Sigmoid colon (tissue), 7 donors: ENCODE measurements around the gene PKLR. TPM values are rescaled to one million over a fixed set of nuclear protein-coding genes. Genes with fewer than 3 reads are reported as not detected.

Experiments
- DNase-seq: peaks from one replicate; pipeline ENCODE4 v3.0.0-alpha.2; 2019
- H3K27ac ChIP-seq, 4 donors: fragments of 200-600 bp; sonication (generic); one replicate each; pipeline ENCODE4 v1.5.1; 2016 to 2019; ENCODE audit warnings: mild to moderate bottlenecking in 1 of 4
- H3K27me3 ChIP-seq, 3 donors: fragments of 200-600 bp; sonication (generic); one replicate each; pipeline ENCODE4 v1.5.1; 2019; ENCODE audit warnings: mild to moderate bottlenecking in 1 of 3
- H3K36me3 ChIP-seq, 4 donors: fragments of 200-600 bp; sonication (generic); one replicate each; pipeline ENCODE4 v1.5.1; 2016 to 2019
- H3K4me1 ChIP-seq, 4 donors: fragments of 200-600 bp; sonication (generic); one replicate each; pipeline ENCODE4 v1.5.1; 2017 to 2019
- H3K4me3 ChIP-seq, 4 donors: fragments of 200-600 bp; sonication (generic); one replicate each; pipeline ENCODE4 v1.5.1; 2017 to 2019; ENCODE audit warnings: mild to moderate bottlenecking in 2 of 4, moderate library complexity in 1 of 4
- H3K9me3 ChIP-seq, 4 donors: fragments of 200-600 bp in 3 of 4; sonication (generic) in 3 of 4; one replicate each; pipeline versions ENCODE4 v1.5.1 to v1.6.1; 2013 to 2019
- CTCF ChIP-seq, 4 experiments: fragments of 450-650 bp in 3 of 4; fragments of 200-600 bp in 1 of 4; IDR thresholded peaks; one replicate each; pipeline ENCODE4 v1.5.1; 2016 to 2019; ENCODE audit warnings: antibody characterized with exemption in 4 of 4, mild to moderate bottlenecking in 3 of 4, moderate library complexity in 2 of 4
- EP300 ChIP-seq, 4 donors: sonication (generic); formaldehyde crosslinking; IDR thresholded peaks; one replicate each; pipeline ENCODE4 v1.6.1; 2017; ENCODE audit warnings: antibody characterized with exemption in 4 of 4
- POLR2A ChIP-seq, 2 donors: fragments of 450-650 bp; IDR thresholded peaks; one replicate each; pipeline ENCODE4 v1.6.1; 2016; ENCODE audit warnings: antibody characterized with exemption in 2 of 2, mild to moderate bottlenecking in 2 of 2, moderate library complexity in 2 of 2
- POLR2AphosphoS5 ChIP-seq, 4 donors: sonication (generic); formaldehyde crosslinking; IDR thresholded peaks; one replicate each; pipeline ENCODE4 v1.6.1; 2017; ENCODE audit warnings: antibody characterized with exemption in 4 of 4
- WGBS, 2 donors: extraction: QIAGEN DNeasy Blood & Tissue Kit; methylation state at CpG; one replicate each; pipeline ENCODE4 v1.1.7; 2013; 5-methylcytosine and 5-hydroxymethylcytosine counted together
- intact Hi-C: fragments of 100-400 bp; cut with DNase I; formaldehyde crosslinking; loops from one replicate; pipeline ENCODE4 v1.15.1; 2023
- polyA plus RNA-seq, 3 donors: library from polyadenylated mRNA; stranded (reverse); fragments of 200-250 nt; gene quantifications; one replicate each; pipeline ENCODE4 v1.2.3, GENCODE V29; 2013
- total RNA-seq, 4 donors: library from RNA; depleted of rRNA; stranded (reverse); fragments of >200 nt; gene quantifications; one replicate each; pipeline ENCODE4 v1.1.0, GENCODE V29; 2016
- donor health status: healthy with polysubstance abuse.
- donor health status: Bipolar disorder and iron deficiency.
- donor health status: healthy.

Gene PKLR
- total and polyA plus RNA-seq, 7 donors = under 0.01 to 0.69 (median 0.38) TPM; not detected in 4

GRCh38 chr1:155324717-155325602 is 23.7 kb upstream of the PKLR start:
- DNase-seq = peak; percentile 86
- intact Hi-C loops = loop anchor here (1.0 to 2.0 kb wide), 2 partner anchors 70 to 117 kb away; partner anchors contain the start of genes ENTREP3 and MTX1
- H3K27me3 ChIP-seq = no peaks in the 10 kb centered on the region
- 4 to 17% methylated on average over 59 of the region's 59 CpGs for WGBS, 2 donors
- peaks cover 0 to 51% (median 37%) of the 10 kb centered on the region in 4 donors for H3K4me1 ChIP-seq
- H3K36me3 ChIP-seq = peaks cover 3 to 33% (median 8%) of the 10 kb centered on the region in 4 donors
- peak overlapping the region; percentile 66 to 91 (median 86) for H3K4me3 ChIP-seq
- no peaks in the 10 kb centered on the region for H3K9me3 ChIP-seq
- TF ChIP-seq CTCF (IDR thresholded peaks at IDR 0.05) (peak; percentile 20 to 42 (median 38)), POLR2A (IDR thresholded peaks at IDR 0.05) (no peak), POLR2AphosphoS5 (IDR thresholded peaks at IDR 0.05) (no peak), EP300 (IDR thresholded peaks at IDR 0.05) (no peak)
- H3K27ac ChIP-seq = peak overlapping the region; percentile 95 to 100 (median 98)

- 0 to 1% methylated on average over 44 of the region's 44 CpGs for WGBS, 2 donors
- TF ChIP-seq EP300 (IDR thresholded peaks at IDR 0.05) (peak in 1 of 4 donors; percentile 11), POLR2AphosphoS5 (IDR thresholded peaks at IDR 0.05) (peak; percentile 84 to 97 (median 90)), POLR2A (IDR thresholded peaks at IDR 0.05) (peak; percentile 54 to 94), CTCF (IDR thresholded peaks at IDR 0.05) (no peak)
- peaks cover 0 to 28% (median 8%) of the 10 kb centered on the region in 4 donors for H3K36me3 ChIP-seq
- H3K9me3 ChIP-seq = no peaks in the 10 kb centered on the region
- H3K27ac ChIP-seq = peak overlapping the region; percentile 95 to 100 (median 98)
- peaks cover 0 to 52% (median 38%) of the 10 kb centered on the region in 4 donors for H3K4me1 ChIP-seq
- H3K4me3 ChIP-seq = peak overlapping the region; percentile 66 to 91 (median 86)
- no peaks in the 10 kb centered on the region for H3K27me3 ChIP-seq
- peak; percentile 98 for DNase-seq
- intact Hi-C loops = loop anchor here (1.0 to 2.0 kb wide), 2 partner anchors 69 to 116 kb away; partner anchors contain the start of genes ENTREP3 and MTX1
Observed at GRCh38 chr1:155324037-155324716, 22.9 kb upstream of the PKLR start.

GRCh38 chr1:155323729-155324036 is 22.4 kb upstream of the PKLR start:
- peaks cover 0 to 23% (median 6%) of the 10 kb centered on the region in 4 donors for H3K36me3 ChIP-seq
- H3K27me3 ChIP-seq = no peaks in the 10 kb centered on the region
- TF ChIP-seq EP300 (IDR thresholded peaks at IDR 0.05) (no peak), POLR2AphosphoS5 (IDR thresholded peaks at IDR 0.05) (peak in 2 of 4 donors; percentile 4 to 13), CTCF (IDR thresholded peaks at IDR 0.05) (no peak), POLR2A (IDR thresholded peaks at IDR 0.05) (no peak)
- DNase-seq = peak; percentile 96
- H3K9me3 ChIP-seq = no peaks in the 10 kb centered on the region
- peak overlapping the region; percentile 95 to 100 (median 98) for H3K27ac ChIP-seq
- H3K4me1 ChIP-seq = peaks cover 0 to 47% (median 38%) of the 10 kb centered on the region in 4 donors
- 0 to 1% methylated on average over 29 of the region's 29 CpGs for WGBS, 2 donors
- intact Hi-C loops = loop anchor here (1.0 to 2.0 kb wide), 3 partner anchors 46 to 115 kb away; partner anchors contain the start of genes ENTREP3, HCN3 and MTX1
- H3K4me3 ChIP-seq = peak overlapping the region; percentile 66 to 91 (median 86)

GRCh38 chr1:155322953-155323728 is 21.9 kb upstream of the PKLR start:
- Histone ChIP-seq H3K27me3 (no peaks in the 10 kb centered on the region), H3K4me1 (peaks cover 0 to 45% (median 38%) of the 10 kb centered on the region in 4 donors), H3K4me3 (peak overlapping the region; percentile 66 to 91 (median 86)), H3K9me3 (no peaks in the 10 kb centered on the region), H3K36me3 (peaks cover 0 to 22% (median 5%) of the 10 kb centered on the region in 4 donors), H3K27ac (peak overlapping the region; percentile 95 to 100 (median 98))
- peak; percentile 98 for DNase-seq
- TF ChIP-seq POLR2A (IDR thresholded peaks at IDR 0.05) = no peak
- no peak for TF ChIP-seq EP300 (IDR thresholded peaks at IDR 0.05)
- TF ChIP-seq POLR2AphosphoS5 (IDR thresholded peaks at IDR 0.05) = peak; percentile 62 to 72 (median 72)
- TF ChIP-seq CTCF (IDR thresholded peaks at IDR 0.05) = peak; percentile 94 to 99 (median 95)
- 1% methylated on average over 58 of the region's 58 CpGs for WGBS, 2 donors
- intact Hi-C loops = loop anchor here (1.0 kb wide), 1 partner anchor 46 kb away; the partner anchor contains the start of gene HCN3
